HEK293T (cell line): ENCODE measurements around the gene DNASE1L1.

Experiments used
- ELF4 ChIP-seq: fragments of 450-650 bp; IDR thresholded peaks from 2 replicates; pipeline ENCODE4 v1.6.1; 2017; ENCODE audit warnings: antibody characterized with exemption
- FOXK2 ChIP-seq: fragments of 450-650 bp; IDR thresholded peaks from 2 replicates; pipeline ENCODE4 v1.6.1; 2016; ENCODE audit warnings: mild to moderate bottlenecking
- FOXM1 ChIP-seq: fragments of 450-650 bp; IDR thresholded peaks from 2 replicates; pipeline ENCODE4 v1.6.1; 2017; ENCODE audit warnings: mild to moderate bottlenecking, borderline replicate concordance
- SP1 ChIP-seq: fragments of 450-650 bp; IDR thresholded peaks from 2 replicates; pipeline ENCODE4 v1.6.1; 2017
- TARDBP ChIP-seq: fragments of 450-650 bp; IDR thresholded peaks from 2 replicates; pipeline ENCODE4 v1.6.1; 2016

DNA sequence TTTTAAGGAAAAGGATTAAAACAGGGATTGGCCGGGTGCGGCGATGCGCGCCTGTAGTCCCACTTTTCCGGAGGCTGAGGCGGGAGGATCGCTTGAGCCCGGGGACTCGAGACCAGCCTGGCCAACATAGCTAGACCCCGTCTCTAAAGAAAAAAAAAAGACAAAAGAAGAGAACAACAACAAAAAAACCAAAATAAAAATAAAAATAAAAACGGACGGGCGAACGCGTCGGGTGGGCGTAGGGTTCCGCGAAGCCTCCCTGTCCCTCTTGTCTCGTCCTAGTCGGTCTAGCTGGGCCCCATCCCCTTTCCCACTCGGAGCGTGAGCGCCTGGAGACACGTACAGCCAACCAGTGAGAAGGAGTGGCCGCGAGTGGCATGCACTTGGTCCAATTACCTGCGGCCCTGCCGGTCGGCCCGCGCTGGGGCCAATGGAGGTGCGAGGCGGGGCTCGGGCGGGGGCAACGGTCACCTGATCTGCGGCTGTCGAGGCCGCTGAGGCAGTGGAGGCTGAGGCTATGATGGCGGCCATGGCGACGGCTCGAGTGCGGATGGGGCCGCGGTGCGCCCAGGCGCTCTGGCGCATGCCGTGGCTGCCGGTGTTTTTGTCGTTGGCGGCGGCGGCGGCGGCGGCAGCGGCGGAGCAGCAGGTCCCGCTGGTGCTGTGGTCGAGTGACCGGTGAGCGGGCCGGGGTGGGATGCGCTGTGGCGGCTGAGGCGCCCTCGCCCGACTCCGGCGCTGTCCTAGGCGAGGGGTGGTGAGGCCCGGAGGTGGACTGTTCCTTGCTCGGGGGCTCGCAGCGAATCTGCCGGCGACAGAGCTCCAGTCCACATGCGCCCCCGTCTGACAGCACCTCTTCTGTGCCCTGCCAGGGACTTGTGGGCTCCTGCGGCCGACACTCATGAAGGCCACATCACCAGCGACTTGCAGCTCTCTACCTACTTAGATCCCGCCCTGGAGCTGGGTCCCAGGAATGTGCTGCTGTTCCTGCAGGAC lies 19.4 kb upstream of the DNASE1L1 start, which contains the start of gene ATP6AP1:
- TF ChIP-seq TARDBP (no peak), ELF4 (no peak), FOXM1 (no peak), SP1 (no peak), FOXK2 (no peak)
